K562 (cell line): ENCODE measurements around the gene SUCO. TPM values are rescaled to one million over a fixed set of nuclear protein-coding genes. Genes with fewer than 3 reads are reported as not detected.
A peak's percentile ranks its signal among the peaks of the same experiment; 100 is the strongest.

Source experiments
- CGGBP1 ChIP-seq: fragments of 250-450 bp; sonication (Bioruptor Pico); IDR thresholded peaks from 2 replicates; pipeline ENCODE4 v1.9.0; 2021; ENCODE audit warnings: mild to moderate bottlenecking
- E2F8 ChIP-seq: fragments of 450-650 bp; IDR thresholded peaks from 2 replicates; pipeline ENCODE4 v1.7.1; 2018; ENCODE audit warnings: mild to moderate bottlenecking, low read depth; ENCODE audit not compliant: partially characterized antibody
- IRF9 ChIP-seq: fragments of 450-650 bp; IDR thresholded peaks from 2 replicates; pipeline ENCODE4 v1.6.1; 2016; ENCODE audit warnings: missing biosample characterization, missing genetic modification characterization
- PTRF ChIP-seq: fragments of 450-650 bp; IDR thresholded peaks from 2 replicates; pipeline ENCODE4 v1.6.1; 2016; ENCODE audit warnings: mild to moderate bottlenecking, missing genetic modification characterization, missing compliant biosample characterization
- RAD21 ChIP-seq, 2 experiments: fragments of 250-450 bp in 1 of 2; fragments of 450-650 bp in 1 of 2; sonication (Bioruptor Pico) in 1 of 2; formaldehyde crosslinking in 1 of 2; IDR thresholded peaks in 1 of 2; conservative IDR thresholded peaks in 1 of 2; 2 replicates each; pipeline versions ENCODE4 v1.4.0 to v1.8.0; 2020 to 2022; ENCODE audit warnings: mild to moderate bottlenecking in 2 of 2, moderate library complexity in 1 of 2
- SAP30 ChIP-seq: fragments of 200-600 bp; sonication (generic); IDR thresholded peaks from 2 replicates; pipeline ENCODE4 v1.6.1; 2012; ENCODE audit warnings: borderline replicate concordance, low read depth, mild to moderate bottlenecking, moderate library complexity, low read length, control low read depth, inconsistent platforms; ENCODE audit not compliant: insufficient read depth, poor library complexity, severe bottlenecking
- TEAD4 ChIP-seq, 2 experiments: sonication (generic) in 1 of 2; formaldehyde crosslinking in 1 of 2; IDR thresholded peaks; 2 replicates each; pipeline versions ENCODE4 v1.6.1 to v1.8.0; 2012 to 2022; ENCODE audit warnings: borderline replicate concordance in 1 of 2, inconsistent platforms in 1 of 2, low read length in 1 of 2, mild to moderate bottlenecking in 1 of 2, missing genetic modification reagents in 1 of 2
- U2AF1 ChIP-seq: fragments of 200-400 bp; formaldehyde crosslinking; optimal IDR thresholded peaks from 2 replicates; pipeline ENCODE3; 2017; ENCODE audit warnings: mild to moderate bottlenecking, low read depth, low read length, moderate library complexity
- ZEB2 ChIP-seq: fragments of 450-650 bp; IDR thresholded peaks from 2 replicates; pipeline ENCODE4 v1.6.1; 2016
- ZNF277 ChIP-seq: fragments of 250-450 bp; sonication (Bioruptor Pico); IDR thresholded peaks from 2 replicates; pipeline ENCODE4 v1.8.0; 2022; ENCODE audit warnings: inconsistent platforms, mild to moderate bottlenecking, moderate library complexity, borderline replicate concordance
- ZNF316 ChIP-seq: fragments of 450-650 bp; IDR thresholded peaks from 2 replicates; pipeline ENCODE4 v1.6.1; 2016
- ZNF41 ChIP-seq: fragments of 250-450 bp; sonication (Bioruptor Pico); conservative IDR thresholded peaks from 2 replicates; pipeline ENCODE4 v1.4.0; 2020; ENCODE audit warnings: mild to moderate bottlenecking
- polyA plus RNA-seq, 8 experiments: library from polyadenylated mRNA; depleted of rRNA in 4 of 8; stranded (reverse) in 5 of 8; unstranded in 3 of 8; fragments of >200 nt; fragmentation: Nextera tagmentation in 2 of 8; fragmentation: Illumina TruSeq in 1 of 8; extraction: Ambion mirVana in 2 of 8; extraction: Trizol in 1 of 8; gene quantifications; 2 replicates each; pipeline versions ENCODE4 v1.2.1 to v1.2.3, GENCODE V29; 2011 to 2014; ENCODE audit warnings: inconsistent platforms in 1 of 8, missing spikeins in 1 of 8
- total RNA-seq, 7 experiments: library from RNA; depleted of rRNA in 6 of 7; stranded (reverse); fragments of >200 nt in 6 of 7; fragmentation: Illumina TruSeq in 2 of 7; extraction: Trizol in 2 of 7; gene quantifications; 2 replicates each; pipeline versions ENCODE4 v1.2.1 to v1.2.3, GENCODE V29; 2011 to 2021; ENCODE audit warnings: low replicate concordance in 1 of 7
- TF ChIP-seq, protein P1 (sequence below): fragments of 250-450 bp; sonication (Bioruptor Pico); IDR thresholded peaks from 2 replicates; pipeline ENCODE4 v1.8.0; 2022; ENCODE audit warnings: moderate library complexity, mild to moderate bottlenecking, inconsistent platforms
- TF ChIP-seq, protein P2 (sequence below): sonication (generic); formaldehyde crosslinking; IDR thresholded peaks from 2 replicates; pipeline ENCODE4 v1.8.1; 2023; ENCODE audit warnings: missing genetic modification reagents, mild to moderate bottlenecking, borderline replicate concordance

The SUCO gene
- total and polyA plus RNA-seq, 9 of the 15 experiments (the other 6 are each of a cell fraction or from before 2014, with no cell fraction given) = 2.5 to 20.6 (median 14.3) TPM

- TF ChIP-seq RAD21 (CRISPR knock-in tag; conservative IDR thresholded peaks at IDR 0.05 in 1 of 2, IDR thresholded peaks at IDR 0.05 in 1 of 2) (no peak), E2F8 (no peak), U2AF1 (no peak), ZNF277 (no peak), SAP30 (no peak), TEAD4 (IDR thresholded peaks at IDR 0.05; ENCODE audit: low read length) (no peak), TEAD4 (CRISPR knock-in tag; IDR thresholded peaks at IDR 0.05; ENCODE audit: borderline replicate concordance) (no peak), PTRF (tag) (no peak), CGGBP1 (CRISPR knock-in tag) (no peak), ZEB2 (peak; percentile 61; the same call in 1 of the 2 replicates), ZNF316 (peak; percentile 31; the same call in 1 of the 2 replicates), ZNF41 (CRISPR knock-in tag) (peak; percentile 70; the same call in 1 of the 2 replicates), IRF9 (tag) (no peak)
- TF ChIP-seq, protein P1, sequence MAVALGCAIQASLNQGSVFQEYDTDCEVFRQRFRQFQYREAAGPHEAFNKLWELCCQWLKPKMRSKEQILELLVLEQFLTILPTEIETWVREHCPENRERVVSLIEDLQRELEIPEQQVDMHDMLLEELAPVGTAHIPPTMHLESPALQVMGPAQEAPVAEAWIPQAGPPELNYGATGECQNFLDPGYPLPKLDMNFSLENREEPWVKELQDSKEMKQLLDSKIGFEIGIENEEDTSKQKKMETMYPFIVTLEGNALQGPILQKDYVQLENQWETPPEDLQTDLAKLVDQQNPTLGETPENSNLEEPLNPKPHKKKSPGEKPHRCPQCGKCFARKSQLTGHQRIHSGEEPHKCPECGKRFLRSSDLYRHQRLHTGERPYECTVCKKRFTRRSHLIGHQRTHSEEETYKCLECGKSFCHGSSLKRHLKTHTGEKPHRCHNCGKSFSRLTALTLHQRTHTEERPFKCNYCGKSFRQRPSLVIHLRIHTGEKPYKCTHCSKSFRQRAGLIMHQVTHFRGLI = no peak
- TF ChIP-seq, protein P2, sequence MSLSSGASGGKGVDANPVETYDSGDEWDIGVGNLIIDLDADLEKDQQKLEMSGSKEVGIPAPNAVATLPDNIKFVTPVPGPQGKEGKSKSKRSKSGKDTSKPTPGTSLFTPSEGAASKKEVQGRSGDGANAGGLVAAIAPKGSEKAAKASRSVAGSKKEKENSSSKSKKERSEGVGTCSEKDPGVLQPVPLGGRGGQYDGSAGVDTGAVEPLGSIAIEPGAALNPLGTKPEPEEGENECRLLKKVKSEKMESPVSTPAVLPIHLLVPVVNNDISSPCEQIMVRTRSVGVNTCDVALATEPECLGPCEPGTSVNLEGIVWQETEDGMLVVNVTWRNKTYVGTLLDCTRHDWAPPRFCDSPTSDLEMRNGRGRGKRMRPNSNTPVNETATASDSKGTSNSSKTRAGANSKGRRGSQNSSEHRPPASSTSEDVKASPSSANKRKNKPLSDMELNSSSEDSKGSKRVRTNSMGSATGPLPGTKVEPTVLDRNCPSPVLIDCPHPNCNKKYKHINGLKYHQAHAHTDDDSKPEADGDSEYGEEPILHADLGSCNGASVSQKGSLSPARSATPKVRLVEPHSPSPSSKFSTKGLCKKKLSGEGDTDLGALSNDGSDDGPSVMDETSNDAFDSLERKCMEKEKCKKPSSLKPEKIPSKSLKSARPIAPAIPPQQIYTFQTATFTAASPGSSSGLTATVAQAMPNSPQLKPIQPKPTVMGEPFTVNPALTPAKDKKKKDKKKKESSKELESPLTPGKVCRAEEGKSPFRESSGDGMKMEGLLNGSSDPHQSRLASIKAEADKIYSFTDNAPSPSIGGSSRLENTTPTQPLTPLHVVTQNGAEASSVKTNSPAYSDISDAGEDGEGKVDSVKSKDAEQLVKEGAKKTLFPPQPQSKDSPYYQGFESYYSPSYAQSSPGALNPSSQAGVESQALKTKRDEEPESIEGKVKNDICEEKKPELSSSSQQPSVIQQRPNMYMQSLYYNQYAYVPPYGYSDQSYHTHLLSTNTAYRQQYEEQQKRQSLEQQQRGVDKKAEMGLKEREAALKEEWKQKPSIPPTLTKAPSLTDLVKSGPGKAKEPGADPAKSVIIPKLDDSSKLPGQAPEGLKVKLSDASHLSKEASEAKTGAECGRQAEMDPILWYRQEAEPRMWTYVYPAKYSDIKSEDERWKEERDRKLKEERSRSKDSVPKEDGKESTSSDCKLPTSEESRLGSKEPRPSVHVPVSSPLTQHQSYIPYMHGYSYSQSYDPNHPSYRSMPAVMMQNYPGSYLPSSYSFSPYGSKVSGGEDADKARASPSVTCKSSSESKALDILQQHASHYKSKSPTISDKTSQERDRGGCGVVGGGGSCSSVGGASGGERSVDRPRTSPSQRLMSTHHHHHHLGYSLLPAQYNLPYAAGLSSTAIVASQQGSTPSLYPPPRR = no peak
Observed at GRCh38 chr1:172486805-172487454, 46.0 kb upstream of the SUCO start (continued).
